Measurements from ENCODE around the gene SH3BP4. TPM values are rescaled to one million over a fixed set of nuclear protein-coding genes. Genes with fewer than 3 reads are reported as not detected.

Gene SH3BP4
- total RNA-seq, 1 donor from 2014 or later, result 49.5 TPM

DNA sequence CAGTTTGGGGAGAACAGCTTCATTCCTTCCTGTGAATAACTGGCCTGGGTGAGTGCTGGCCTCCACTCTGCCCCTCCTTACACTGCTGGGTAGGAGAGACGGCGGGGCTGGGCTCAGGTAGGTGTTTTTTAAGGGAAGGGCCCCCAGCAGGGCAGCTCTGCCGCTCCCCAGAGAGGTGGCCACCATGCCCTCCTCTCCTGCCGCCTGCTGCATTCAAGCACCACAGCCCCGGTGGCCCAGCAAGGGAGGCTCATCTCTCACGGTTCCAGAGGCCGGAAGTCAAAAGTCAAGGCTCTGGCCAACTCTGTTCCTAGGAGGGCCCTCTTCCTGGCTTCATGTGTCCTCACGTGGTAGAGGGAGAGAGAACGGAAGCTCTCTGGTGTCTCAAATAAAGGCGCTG, 81.1 kb downstream of the SH3BP4 start:
- Mint-ChIP-seq H3K36me3 (peaks cover 19% of the 10 kb centered on the region), H3K27ac (no peak overlapping the region), H3K9me3 (no peaks in the 10 kb centered on the region), H3K27me3 (no peaks in the 10 kb centered on the region), H3K4me1 (ENCODE audit: unreplicated experiment) (peaks cover 20% of the 10 kb centered on the region), H3K4me3 (no peak overlapping the region)
- no peak for TF ChIP-seq CTCF (conservative IDR thresholded peaks at IDR 0.05)
- no peak for DNase-seq (ENCODE audit: extremely low spot score, unreplicated experiment)

- Mint-ChIP-seq H3K36me3 (peaks cover 16% of the 10 kb centered on the region), H3K27me3 (no peaks in the 10 kb centered on the region), H3K9me3 (no peaks in the 10 kb centered on the region), H3K4me1 (ENCODE audit: unreplicated experiment) (peaks cover 11% of the 10 kb centered on the region), H3K27ac (no peak overlapping the region), H3K4me3 (no peak overlapping the region)
- DNase-seq (ENCODE audit: extremely low spot score, unreplicated experiment), result no peak
- TF ChIP-seq CTCF (conservative IDR thresholded peaks at IDR 0.05), result no peak
These were observed 82.7 kb downstream of the SH3BP4 start for GRCh38 chr2:235034265-235035118.

DNA sequence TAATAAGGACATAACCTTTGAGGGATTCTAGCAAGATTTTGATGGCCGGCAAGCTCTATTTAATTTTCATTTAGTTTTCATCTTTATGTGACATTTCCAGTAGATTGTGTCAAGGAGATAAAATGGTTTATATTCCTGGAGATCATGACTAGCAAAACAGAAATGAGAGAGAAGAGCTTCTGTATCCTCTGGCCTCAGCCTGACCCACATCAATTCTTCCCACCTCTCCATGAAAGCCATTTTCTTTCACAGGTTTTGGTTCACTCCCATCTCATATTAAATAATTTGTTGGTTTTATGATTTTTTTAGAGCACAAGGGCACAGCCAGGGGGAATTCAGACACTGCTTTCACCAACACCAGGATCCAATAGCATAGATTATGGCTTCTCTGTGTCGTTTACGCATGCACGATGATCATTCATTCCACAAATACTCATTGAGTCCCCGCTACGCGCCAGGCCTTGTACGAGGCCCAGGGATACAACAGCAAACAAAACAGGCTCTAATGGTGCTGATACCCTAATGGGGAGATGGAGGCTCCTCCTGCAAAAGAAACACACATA, 85.9 kb downstream of the SH3BP4 start:
- Mint-ChIP-seq H3K27me3 (no peaks in the 10 kb centered on the region), H3K4me3 (no peak overlapping the region), H3K36me3 (peaks cover 35% of the 10 kb centered on the region), H3K27ac (no peak overlapping the region), H3K9me3 (no peaks in the 10 kb centered on the region), H3K4me1 (ENCODE audit: unreplicated experiment) (peaks cover 5% of the 10 kb centered on the region)
- TF ChIP-seq CTCF (conservative IDR thresholded peaks at IDR 0.05), result no peak
- no peak for DNase-seq (ENCODE audit: extremely low spot score, unreplicated experiment)

DNA sequence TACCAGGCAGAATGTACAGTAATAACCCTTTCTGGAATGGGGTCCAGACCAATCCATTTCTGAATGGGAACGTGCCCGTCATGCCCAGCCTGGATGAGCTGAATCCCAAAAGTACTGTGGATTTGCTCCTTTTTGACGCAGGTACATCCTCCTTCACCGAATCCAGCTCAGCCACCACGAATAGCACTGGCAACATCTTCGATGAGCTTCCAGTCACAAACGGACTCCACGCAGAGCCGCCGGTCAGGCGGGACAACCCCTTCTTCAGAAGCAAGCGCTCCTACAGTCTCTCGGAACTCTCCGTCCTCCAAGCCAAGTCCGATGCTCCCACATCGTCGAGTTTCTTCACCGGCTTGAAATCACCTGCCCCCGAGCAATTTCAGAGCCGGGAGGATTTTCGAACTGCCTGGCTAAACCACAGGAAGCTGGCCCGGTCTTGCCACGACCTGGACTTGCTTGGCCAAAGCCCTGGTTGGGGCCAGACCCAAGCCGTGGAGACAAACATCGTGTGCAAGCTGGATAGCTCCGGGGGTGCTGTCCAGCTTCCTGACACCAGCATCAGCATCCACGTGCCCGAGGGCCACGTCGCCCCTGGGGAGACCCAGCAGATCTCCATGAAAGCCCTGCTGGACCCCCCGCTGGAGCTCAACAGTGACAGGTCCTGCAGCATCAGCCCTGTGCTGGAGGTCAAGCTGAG, 89.6 kb downstream of the SH3BP4 start:
- DNase-seq (ENCODE audit: extremely low spot score, unreplicated experiment), result no peak
- peaks cover 20% of the 10 kb centered on the region for H3K4me1 Mint-ChIP-seq (ENCODE audit: unreplicated experiment)
- no peak for TF ChIP-seq CTCF (conservative IDR thresholded peaks at IDR 0.05)
- no peak overlapping the region for H3K4me3 Mint-ChIP-seq
- H3K36me3 Mint-ChIP-seq, result peaks cover 42% of the 10 kb centered on the region
- H3K27ac Mint-ChIP-seq, result no peak overlapping the region
- H3K9me3 Mint-ChIP-seq, result no peaks in the 10 kb centered on the region
- no peaks in the 10 kb centered on the region for H3K27me3 Mint-ChIP-seq

DNA sequence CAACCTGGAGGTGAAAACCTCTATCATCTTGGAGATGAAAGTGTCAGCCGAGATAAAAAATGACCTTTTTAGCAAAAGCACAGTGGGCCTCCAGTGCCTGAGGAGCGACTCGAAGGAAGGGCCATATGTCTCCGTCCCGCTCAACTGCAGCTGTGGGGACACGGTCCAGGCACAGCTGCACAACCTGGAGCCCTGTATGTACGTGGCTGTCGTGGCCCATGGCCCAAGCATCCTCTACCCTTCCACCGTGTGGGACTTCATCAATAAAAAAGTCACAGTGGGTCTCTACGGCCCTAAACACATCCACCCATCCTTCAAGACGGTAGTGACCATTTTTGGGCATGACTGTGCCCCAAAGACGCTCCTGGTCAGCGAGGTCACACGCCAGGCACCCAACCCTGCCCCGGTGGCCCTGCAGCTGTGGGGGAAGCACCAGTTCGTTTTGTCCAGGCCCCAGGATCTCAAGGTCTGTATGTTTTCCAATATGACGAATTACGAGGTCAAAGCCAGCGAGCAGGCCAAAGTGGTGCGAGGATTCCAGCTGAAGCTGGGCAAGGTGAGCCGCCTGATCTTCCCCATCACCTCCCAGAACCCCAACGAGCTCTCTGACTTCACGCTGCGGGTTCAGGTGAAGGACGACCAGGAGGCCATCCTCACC, 90.2 kb downstream of the SH3BP4 start:
- Mint-ChIP-seq H3K27me3 (no peaks in the 10 kb centered on the region), H3K4me1 (ENCODE audit: unreplicated experiment) (peaks cover 20% of the 10 kb centered on the region), H3K36me3 (peaks cover 48% of the 10 kb centered on the region), H3K27ac (no peak overlapping the region), H3K4me3 (no peak overlapping the region), H3K9me3 (no peaks in the 10 kb centered on the region)
- no peak for TF ChIP-seq CTCF (conservative IDR thresholded peaks at IDR 0.05)
- no peak for DNase-seq (ENCODE audit: extremely low spot score, unreplicated experiment)

Data from type B pancreatic cell (in vitro differentiated cells).